Adrenal gland (tissue), 5 donors: ENCODE data around the gene NHS.

ENCODE experiments used
- CTCF ChIP-seq, 6 experiments: fragments of 450-650 bp in 4 of 6; fragments of 200-600 bp in 2 of 6; sonication (generic) in 1 of 6; IDR thresholded peaks; 1 replicate in 5 of 6; 2 replicates in 1 of 6; pipeline versions ENCODE4 v1.5.1 to v1.8.0; 2016 to 2021; ENCODE audit warnings: antibody characterized with exemption in 6 of 6, mild to moderate bottlenecking in 2 of 6, moderate library complexity in 1 of 6
- POLR2A ChIP-seq, 2 donors: fragments of 450-650 bp; IDR thresholded peaks; one replicate each; pipeline ENCODE4 v1.6.1; 2017; ENCODE audit warnings: antibody characterized with exemption in 2 of 2, mild to moderate bottlenecking in 2 of 2, moderate library complexity in 1 of 2
- donor health status: DM: no; HTN: no; CAD: no.

DNA sequence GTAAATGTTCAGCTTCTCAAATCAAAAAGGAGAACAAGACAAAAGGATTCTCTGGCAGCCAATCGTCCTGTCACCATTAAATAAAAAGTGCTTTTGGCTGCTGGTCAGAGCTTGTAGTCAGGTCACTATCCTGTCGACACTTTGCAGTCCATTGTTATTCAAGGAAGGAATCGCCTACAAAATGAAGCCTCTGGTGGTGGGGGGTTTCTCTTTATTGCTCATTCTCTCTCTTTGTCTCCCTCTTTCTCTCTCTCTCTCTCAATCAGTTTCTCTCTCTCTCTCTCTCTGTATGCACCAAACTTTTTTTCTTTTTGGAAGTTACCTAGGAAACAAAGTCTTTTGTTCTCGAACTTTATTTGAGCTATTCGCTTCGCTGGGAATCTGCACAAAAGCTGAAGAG, 344.7 kb downstream of the NHS start:
- TF ChIP-seq POLR2A (IDR thresholded peaks at IDR 0.05) (no peak), CTCF (IDR thresholded peaks at IDR 0.05) (no peak)
